ENCODE data around the gene PRDX2.

Gene PRDX2

GRCh38 chr19:12783291-12783848 is 18.2 kb downstream of the PRDX2 start:
- Histone ChIP-seq H3K36me3 (replicated peaks; ENCODE audit: low read depth, low read length) (no peaks in the 10 kb centered on the region), H3K9ac (ENCODE audit: low read length) (peak overlapping the region; percentile 85), H3K27ac (ENCODE audit: low read length) (peak overlapping the region; percentile 93), H3K9me3 (ENCODE audit: insufficient read depth, low read length) (no peaks in the 10 kb centered on the region), H3K79me2 (ENCODE audit: low read length) (peaks cover 11% of the 10 kb centered on the region; the same call in 1 of the 2 replicates), H4K20me1 (ENCODE audit: insufficient read depth, low read length) (no peaks in the 10 kb centered on the region), H3K27me3 (ENCODE audit: low read depth, low read length) (no peaks in the 10 kb centered on the region), H3K4me2 (ENCODE audit: low read length) (peak overlapping the region; percentile 99), H2AFZ (ENCODE audit: low read depth, low read length) (no peak overlapping the region), H3K4me3 (ENCODE audit: low read length) (peak overlapping the region; percentile 79), H3K4me1 (ENCODE audit: low read length) (peaks cover 81% of the 10 kb centered on the region)
- TF ChIP-seq, protein P1, sequence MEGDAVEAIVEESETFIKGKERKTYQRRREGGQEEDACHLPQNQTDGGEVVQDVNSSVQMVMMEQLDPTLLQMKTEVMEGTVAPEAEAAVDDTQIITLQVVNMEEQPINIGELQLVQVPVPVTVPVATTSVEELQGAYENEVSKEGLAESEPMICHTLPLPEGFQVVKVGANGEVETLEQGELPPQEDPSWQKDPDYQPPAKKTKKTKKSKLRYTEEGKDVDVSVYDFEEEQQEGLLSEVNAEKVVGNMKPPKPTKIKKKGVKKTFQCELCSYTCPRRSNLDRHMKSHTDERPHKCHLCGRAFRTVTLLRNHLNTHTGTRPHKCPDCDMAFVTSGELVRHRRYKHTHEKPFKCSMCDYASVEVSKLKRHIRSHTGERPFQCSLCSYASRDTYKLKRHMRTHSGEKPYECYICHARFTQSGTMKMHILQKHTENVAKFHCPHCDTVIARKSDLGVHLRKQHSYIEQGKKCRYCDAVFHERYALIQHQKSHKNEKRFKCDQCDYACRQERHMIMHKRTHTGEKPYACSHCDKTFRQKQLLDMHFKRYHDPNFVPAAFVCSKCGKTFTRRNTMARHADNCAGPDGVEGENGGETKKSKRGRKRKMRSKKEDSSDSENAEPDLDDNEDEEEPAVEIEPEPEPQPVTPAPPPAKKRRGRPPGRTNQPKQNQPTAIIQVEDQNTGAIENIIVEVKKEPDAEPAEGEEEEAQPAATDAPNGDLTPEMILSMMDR (IDR thresholded peaks at IDR 0.05; ENCODE audit: low read depth, low read length), result no peak
- no peak for TF ChIP-seq EZH2phosphoT487 (IDR thresholded peaks at IDR 0.05; ENCODE audit: low read depth)

- Histone ChIP-seq H3K27ac (ENCODE audit: low read length) (peak overlapping the region; percentile 93), H3K27me3 (ENCODE audit: low read depth, low read length) (no peaks in the 10 kb centered on the region), H3K4me3 (ENCODE audit: low read length) (peak overlapping the region; percentile 79), H3K4me1 (ENCODE audit: low read length) (peaks cover 74% of the 10 kb centered on the region), H3K9me3 (ENCODE audit: insufficient read depth, low read length) (no peaks in the 10 kb centered on the region), H2AFZ (ENCODE audit: low read depth, low read length) (peak overlapping the region; percentile 43; the same call in 1 of the 2 replicates), H4K20me1 (ENCODE audit: insufficient read depth, low read length) (no peaks in the 10 kb centered on the region), H3K9ac (ENCODE audit: low read length) (peak overlapping the region; percentile 85), H3K79me2 (ENCODE audit: low read length) (peaks cover 14% of the 10 kb centered on the region; the same call in 1 of the 2 replicates), H3K36me3 (replicated peaks; ENCODE audit: low read depth, low read length) (no peaks in the 10 kb centered on the region), H3K4me2 (ENCODE audit: low read length) (peak overlapping the region; percentile 99)
- TF ChIP-seq EZH2phosphoT487 (IDR thresholded peaks at IDR 0.05; ENCODE audit: low read depth), result no peak
- TF ChIP-seq, protein P1 (IDR thresholded peaks at IDR 0.05; ENCODE audit: low read depth, low read length), result peak; percentile 32
These were observed 18.9 kb downstream of the PRDX2 start for GRCh38 chr19:12782424-12783290.

DNA sequence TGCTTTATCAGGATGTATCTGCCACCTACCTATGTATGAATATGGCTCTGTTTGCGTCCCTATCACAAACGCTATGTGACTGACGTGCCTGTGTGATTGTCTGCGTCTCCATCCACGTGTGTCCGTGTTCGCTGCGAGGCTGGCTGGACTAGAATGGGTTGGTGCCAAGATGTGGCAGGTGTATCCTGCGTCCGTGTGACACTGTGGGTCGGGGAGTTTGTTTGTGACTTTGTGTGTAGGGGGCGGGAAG is 19.5 kb downstream of the PRDX2 start:
- Histone ChIP-seq H3K27me3 (ENCODE audit: low read depth, low read length) (no peaks in the 10 kb centered on the region), H3K27ac (ENCODE audit: low read length) (peak overlapping the region; percentile 93), H3K4me3 (ENCODE audit: low read length) (peak overlapping the region; percentile 79), H3K4me1 (ENCODE audit: low read length) (peaks cover 72% of the 10 kb centered on the region), H3K36me3 (replicated peaks; ENCODE audit: low read depth, low read length) (no peaks in the 10 kb centered on the region), H3K9me3 (ENCODE audit: insufficient read depth, low read length) (no peaks in the 10 kb centered on the region), H2AFZ (ENCODE audit: low read depth, low read length) (peak overlapping the region; percentile 43; the same call in 1 of the 2 replicates), H3K79me2 (ENCODE audit: low read length) (peaks cover 14% of the 10 kb centered on the region; the same call in 1 of the 2 replicates), H4K20me1 (ENCODE audit: insufficient read depth, low read length) (no peaks in the 10 kb centered on the region), H3K9ac (ENCODE audit: low read length) (peak overlapping the region; percentile 85), H3K4me2 (ENCODE audit: low read length) (peak overlapping the region; percentile 99)
- TF ChIP-seq EZH2phosphoT487 (IDR thresholded peaks at IDR 0.05; ENCODE audit: low read depth), result no peak
- TF ChIP-seq, protein P1 (IDR thresholded peaks at IDR 0.05; ENCODE audit: low read depth, low read length), result no peak
